Keratinocyte (primary cell): Measurements from ENCODE around the gene ALDH4A1. TPM values are rescaled to one million over a fixed set of nuclear protein-coding genes. Genes with fewer than 3 reads are reported as not detected.
A peak's percentile ranks its signal among the peaks of the same experiment; 100 is the strongest.

Source experiments
- DNase-seq: peaks from one replicate; pipeline ENCODE4 v3.0.0-alpha.2; 2011; ENCODE audit warnings: low read depth, missing footprints, low spot score
- FAIRE-seq: peaks from 2 replicates; lab custom pipeline; 2011; peaks lifted over from hg19 to GRCh38; lab: Jason Lieb, UNC
- H2AFZ ChIP-seq: 2 replicates; pipeline ENCODE4 v1.6.0; 2012; ENCODE audit warnings: low read length, control low read depth, inconsistent platforms; ENCODE audit not compliant: control insufficient read depth
- H3K27ac ChIP-seq: 2 replicates; pipeline ENCODE4 v1.5.1; 2011; ENCODE audit warnings: low read length; ENCODE audit not compliant: control insufficient read depth, insufficient read depth
- H3K27me3 ChIP-seq: 3 replicates; pipeline ENCODE4 v1.6.0; 2011; ENCODE audit warnings: low read length; ENCODE audit not compliant: control insufficient read depth, insufficient read depth; ENCODE audit errors: extremely low read depth
- H3K36me3 ChIP-seq, 2 experiments: 2 replicates in 1 of 2; 3 replicates in 1 of 2; pipeline ENCODE4 v1.5.1; 2011; ENCODE audit warnings: low read length in 2 of 2, mild to moderate bottlenecking in 1 of 2; ENCODE audit not compliant: control insufficient read depth in 2 of 2, insufficient read depth in 2 of 2; ENCODE audit errors: extremely low read depth in 1 of 2
- H3K4me1 ChIP-seq: 3 replicates; pipeline ENCODE4 v1.5.1; 2011; ENCODE audit warnings: low read length; ENCODE audit not compliant: control insufficient read depth, insufficient read depth; ENCODE audit errors: extremely low read depth
- H3K4me2 ChIP-seq: 3 replicates; pipeline ENCODE4 v1.6.0; 2011; ENCODE audit warnings: low read depth, low read length; ENCODE audit not compliant: control insufficient read depth, insufficient read depth; ENCODE audit errors: extremely low read depth
- H3K4me3 ChIP-seq, 3 experiments: fragments of 200-600 bp in 1 of 3; sonication (generic) in 1 of 3; 2 replicates in 2 of 3; 3 replicates in 1 of 3; pipeline ENCODE4 v1.5.1; 2011 to 2016; ENCODE audit warnings: low read length in 3 of 3, mild to moderate bottlenecking in 3 of 3, control low read depth in 2 of 3, inconsistent platforms in 1 of 3, low read depth in 1 of 3, mixed read lengths in 1 of 3, mixed run types in 1 of 3, moderate library complexity in 1 of 3; ENCODE audit not compliant: control insufficient read depth in 2 of 3, insufficient read depth in 2 of 3; ENCODE audit errors: extremely low read depth in 1 of 3
- H3K79me2 ChIP-seq: 2 replicates; pipeline ENCODE4 v1.6.0; 2012; ENCODE audit warnings: low read length; ENCODE audit not compliant: control insufficient read depth, insufficient read depth
- H3K9ac ChIP-seq: 3 replicates; pipeline ENCODE4 v1.6.0; 2011; ENCODE audit warnings: low read length; ENCODE audit not compliant: control insufficient read depth, insufficient read depth; ENCODE audit errors: extremely low read depth
- H3K9me1 ChIP-seq: 3 replicates; pipeline ENCODE4 v1.6.0; 2011; ENCODE audit warnings: low read length; ENCODE audit not compliant: control insufficient read depth, insufficient read depth; ENCODE audit errors: extremely low read depth
- H3K9me3 ChIP-seq: 2 replicates; pipeline ENCODE4 v1.5.1; 2012; ENCODE audit warnings: low read depth, low read length; ENCODE audit not compliant: control insufficient read depth
- H4K20me1 ChIP-seq: 3 replicates; pipeline ENCODE4 v1.6.0; 2011; ENCODE audit warnings: low read length; ENCODE audit not compliant: control insufficient read depth, insufficient read depth; ENCODE audit errors: extremely low read depth
- EZH2 ChIP-seq: IDR thresholded peaks from one replicate; pipeline ENCODE4 v1.6.1; 2012; ENCODE audit warnings: inconsistent platforms, mild to moderate bottlenecking, low read length, moderate library complexity
- dilution Hi-C: fragments of 300-500 bp; cut with MboI; formaldehyde crosslinking; loops from one replicate; pipeline ENCODE4 v1.7.0; 2020; ENCODE audit warnings: low sequenced_read_pairs; ENCODE audit not compliant: extremely low pct_ligation_motif_present
- polyA plus RNA-seq, 5 experiments: library from polyadenylated mRNA; depleted of rRNA in 3 of 5; stranded (reverse) in 3 of 5; stranded (forward) in 1 of 5; unstranded in 1 of 5; fragments of >200 nt; gene quantifications; 1 replicate in 1 of 5; 2 replicates in 3 of 5; 3 replicates in 1 of 5; pipeline versions ENCODE4 v1.2.1 to v1.2.3, GENCODE V29; 2011 to 2012; ENCODE audit warnings: missing spikeins in 2 of 5, low read depth in 1 of 5, low replicate concordance in 1 of 5
- TF ChIP-seq, protein P1 (sequence below), 3 experiments: IDR thresholded peaks in 1 of 3; conservative IDR thresholded peaks in 1 of 3; optimal IDR thresholded peaks in 1 of 3; 2 replicates in 2 of 3; 3 replicates in 1 of 3; pipeline versions ENCODE3 to v1.5.1; 2011; ENCODE audit warnings: low read length in 3 of 3, mild to moderate bottlenecking in 3 of 3, moderate library complexity in 2 of 3, control low read depth in 1 of 3, inconsistent platforms in 1 of 3; ENCODE audit not compliant: insufficient read depth in 2 of 3; ENCODE audit errors: extremely low read depth in 1 of 3

The ALDH4A1 gene
- polyA plus RNA-seq, 1 donor (not counting 4 experiments of a cell fraction or from before 2014, with no cell fraction given): 52.7 TPM

DNA sequence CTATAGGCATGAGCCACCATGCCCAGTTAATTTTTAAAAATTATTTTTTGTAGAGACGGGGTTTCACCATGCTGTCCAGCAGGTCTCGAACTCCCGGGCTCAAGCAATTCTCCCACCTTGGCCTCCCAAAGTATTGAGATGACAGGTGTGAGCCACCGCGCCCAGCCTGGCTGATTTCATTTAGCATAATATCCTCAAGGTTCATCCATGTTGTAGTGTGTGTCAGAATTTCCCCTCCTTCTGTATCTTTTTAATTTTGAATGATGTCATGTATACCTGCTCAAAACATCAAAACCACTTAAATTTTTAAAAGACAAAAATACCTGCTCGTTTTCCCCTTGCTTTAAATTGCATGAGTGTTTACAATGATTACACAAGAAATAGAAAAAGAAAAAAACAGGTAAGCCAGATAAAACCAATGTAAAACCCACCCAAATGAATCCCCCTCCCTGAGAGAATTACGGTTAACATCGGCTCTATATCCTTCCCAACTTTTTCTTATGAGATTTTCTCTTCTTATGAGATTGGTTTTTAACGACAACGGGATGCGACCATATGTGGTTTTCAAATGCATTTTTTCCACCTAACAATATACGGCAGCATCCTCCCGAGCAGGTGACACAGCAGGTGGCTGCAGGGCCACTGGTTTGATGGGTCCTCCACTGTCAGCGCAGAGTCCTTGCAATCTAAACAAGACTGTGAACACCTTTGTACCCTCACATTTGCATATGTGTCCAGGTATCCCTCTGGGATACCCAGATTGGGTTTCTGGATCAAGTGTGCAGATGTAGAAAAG lies 32.0 kb upstream of the ALDH4A1 start:
- no peaks in the 10 kb centered on the region for H3K9me3 ChIP-seq
- H3K4me3 ChIP-seq: no peak overlapping the region
- no peak overlapping the region for H3K27ac ChIP-seq
- peaks cover 7 to 27% of the 10 kb centered on the region in 2 experiments for H3K36me3 ChIP-seq
- H3K9me1 ChIP-seq: peaks cover 10% of the 10 kb centered on the region
- TF ChIP-seq, protein P1, sequence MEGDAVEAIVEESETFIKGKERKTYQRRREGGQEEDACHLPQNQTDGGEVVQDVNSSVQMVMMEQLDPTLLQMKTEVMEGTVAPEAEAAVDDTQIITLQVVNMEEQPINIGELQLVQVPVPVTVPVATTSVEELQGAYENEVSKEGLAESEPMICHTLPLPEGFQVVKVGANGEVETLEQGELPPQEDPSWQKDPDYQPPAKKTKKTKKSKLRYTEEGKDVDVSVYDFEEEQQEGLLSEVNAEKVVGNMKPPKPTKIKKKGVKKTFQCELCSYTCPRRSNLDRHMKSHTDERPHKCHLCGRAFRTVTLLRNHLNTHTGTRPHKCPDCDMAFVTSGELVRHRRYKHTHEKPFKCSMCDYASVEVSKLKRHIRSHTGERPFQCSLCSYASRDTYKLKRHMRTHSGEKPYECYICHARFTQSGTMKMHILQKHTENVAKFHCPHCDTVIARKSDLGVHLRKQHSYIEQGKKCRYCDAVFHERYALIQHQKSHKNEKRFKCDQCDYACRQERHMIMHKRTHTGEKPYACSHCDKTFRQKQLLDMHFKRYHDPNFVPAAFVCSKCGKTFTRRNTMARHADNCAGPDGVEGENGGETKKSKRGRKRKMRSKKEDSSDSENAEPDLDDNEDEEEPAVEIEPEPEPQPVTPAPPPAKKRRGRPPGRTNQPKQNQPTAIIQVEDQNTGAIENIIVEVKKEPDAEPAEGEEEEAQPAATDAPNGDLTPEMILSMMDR (optimal IDR thresholded peaks at IDR 0.05 in 1 of 3, IDR thresholded peaks at IDR 0.05 in 1 of 3, conservative IDR thresholded peaks at IDR 0.05 in 1 of 3; ENCODE audit: extremely low read depth in 1 of 3, insufficient read depth in 2 of 3, low read length in 3 of 3): no peak
- TF ChIP-seq EZH2: no peak
- H3K4me1 ChIP-seq: peaks cover 74% of the 10 kb centered on the region
- H3K79me2 ChIP-seq: peaks cover 99% of the 10 kb centered on the region
- H3K4me2 ChIP-seq: no peak overlapping the region
- H3K27me3 ChIP-seq: no peaks in the 10 kb centered on the region
- DNase-seq (no peak), FAIRE-seq (no peak)
- no peak overlapping the region for H2AFZ ChIP-seq
- H3K9ac ChIP-seq: no peak overlapping the region
- dilution Hi-C loops: no loop called here
- peaks cover 5% of the 10 kb centered on the region for H4K20me1 ChIP-seq

DNA sequence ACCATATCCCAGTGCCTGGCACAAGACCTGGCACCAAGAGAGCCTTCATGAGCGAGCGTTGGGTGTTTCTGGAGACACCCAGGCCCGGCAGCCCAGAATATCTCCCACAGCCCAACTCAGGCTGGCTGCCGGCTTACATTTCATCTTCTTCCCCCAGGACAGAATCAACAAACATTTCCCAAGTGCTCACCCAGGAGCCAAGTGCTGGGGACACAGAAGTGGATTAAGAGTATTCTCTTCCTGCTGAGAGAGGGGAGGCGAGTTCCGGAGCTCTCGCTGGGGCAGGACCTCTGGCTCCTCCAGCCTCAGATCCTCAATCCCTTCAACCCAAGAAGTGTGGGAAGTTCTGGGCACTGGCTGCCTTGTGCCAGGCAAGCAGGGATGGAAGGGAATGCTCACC lies 30.5 kb upstream of the ALDH4A1 start:
- H3K9me1 ChIP-seq: peaks cover 10% of the 10 kb centered on the region
- peaks cover 97% of the 10 kb centered on the region for H3K79me2 ChIP-seq
- peaks cover 5% of the 10 kb centered on the region for H4K20me1 ChIP-seq
- no peak overlapping the region for H2AFZ ChIP-seq
- FAIRE-seq (no peak), DNase-seq (no peak)
- no peaks in the 10 kb centered on the region for H3K9me3 ChIP-seq
- H3K4me3 ChIP-seq: peak overlapping the region in 2 of 3 experiments; percentile 14 to 19
- H3K27ac ChIP-seq: peak overlapping the region; percentile 59
- no peak for TF ChIP-seq EZH2
- TF ChIP-seq, protein P1 (optimal IDR thresholded peaks at IDR 0.05 in 1 of 3, IDR thresholded peaks at IDR 0.05 in 1 of 3, conservative IDR thresholded peaks at IDR 0.05 in 1 of 3; ENCODE audit: extremely low read depth in 1 of 3, insufficient read depth in 2 of 3, low read length in 3 of 3): no peak
- dilution Hi-C loops: no loop called here
- H3K4me2 ChIP-seq: peak overlapping the region; percentile 41
- H3K4me1 ChIP-seq: peaks cover 74% of the 10 kb centered on the region
- H3K9ac ChIP-seq: no peak overlapping the region
- H3K27me3 ChIP-seq: no peaks in the 10 kb centered on the region
- peaks cover 7 to 29% of the 10 kb centered on the region in 2 experiments for H3K36me3 ChIP-seq
